Central memory CD8-positive, alpha-beta T cell (primary cell): ENCODE data around the gene ORAI2.
"Not testable (repeated sequence)": the region's sequence is repeated elsewhere in the genome, so short reads cannot be mapped to it uniquely, and the experiment has no call there.

ENCODE experiments used
- ATAC-seq: fragments of 150-1000 bp; cut with Tn5 transposase; replicated peaks from 2 replicates; pipeline ENCODE4 v1.10.0; 2022; ENCODE audit warnings: mild to moderate bottlenecking, moderate FRiP score, moderate number of reproducible peaks; ENCODE audit not compliant: poor library complexity, severe bottlenecking; ENCODE audit errors: extremely low read depth
- DNase-seq, 2 donors: peaks; one replicate each; pipeline ENCODE4 v3.0.0; 2021; ENCODE audit warnings: low spot score in 2 of 2
- H3K27ac Mint-ChIP-seq: one replicate; pipeline ENCODE4 v1.8.0; 2022; ENCODE audit warnings: low read depth, mild to moderate bottlenecking, moderate library complexity, mixed read lengths
- H3K27me3 Mint-ChIP-seq: one replicate; pipeline ENCODE4 v1.8.0; 2022; ENCODE audit warnings: mixed read lengths
- H3K36me3 Mint-ChIP-seq: one replicate; pipeline ENCODE4 v1.8.0; 2022; ENCODE audit warnings: mild to moderate bottlenecking, moderate library complexity, mixed read lengths; ENCODE audit not compliant: insufficient read depth
- H3K4me1 Mint-ChIP-seq: one replicate; pipeline ENCODE4 v1.8.0; 2022; ENCODE audit warnings: mixed read lengths
- H3K4me3 Mint-ChIP-seq: one replicate; pipeline ENCODE4 v1.8.0; 2022; ENCODE audit warnings: mild to moderate bottlenecking, moderate library complexity, mixed read lengths
- H3K9me3 Mint-ChIP-seq: one replicate; pipeline ENCODE4 v1.8.0; 2022; ENCODE audit warnings: mixed read lengths

The ORAI2 gene

GRCh38 chr7:102481962-102482361, 48.6 kb downstream of the ORAI2 start:
- H3K36me3 Mint-ChIP-seq, H3K27me3 Mint-ChIP-seq, H3K4me1 Mint-ChIP-seq, ATAC-seq, H3K4me3 Mint-ChIP-seq, H3K27ac Mint-ChIP-seq, H3K9me3 Mint-ChIP-seq: not testable (repeated sequence)
- peak in 1 of 2 donors; percentile 16 for DNase-seq

DNA sequence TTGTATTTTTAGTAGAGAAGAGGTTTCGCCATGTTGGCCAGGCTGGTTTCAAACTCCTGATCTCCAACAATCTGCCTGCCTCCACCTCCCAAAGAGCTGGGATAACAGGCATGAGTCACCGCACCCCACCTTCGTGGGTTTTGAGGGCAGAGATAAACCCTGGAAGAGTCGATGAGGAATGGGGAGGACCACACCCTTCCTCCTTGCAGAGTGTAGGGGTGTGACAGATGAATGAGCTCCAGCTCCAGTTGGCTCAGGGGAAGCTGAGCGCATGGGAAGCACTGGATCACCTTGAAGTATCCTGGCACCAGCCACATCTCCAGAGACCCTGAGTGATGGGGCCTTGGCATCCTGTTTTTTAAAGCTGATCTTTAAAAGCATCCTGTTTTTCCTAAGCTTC, 50.9 kb downstream of the ORAI2 start:
- H3K36me3 Mint-ChIP-seq, H3K4me1 Mint-ChIP-seq, H3K27me3 Mint-ChIP-seq, DNase-seq, H3K27ac Mint-ChIP-seq, H3K9me3 Mint-ChIP-seq, H3K4me3 Mint-ChIP-seq, ATAC-seq: not testable (repeated sequence)

DNA sequence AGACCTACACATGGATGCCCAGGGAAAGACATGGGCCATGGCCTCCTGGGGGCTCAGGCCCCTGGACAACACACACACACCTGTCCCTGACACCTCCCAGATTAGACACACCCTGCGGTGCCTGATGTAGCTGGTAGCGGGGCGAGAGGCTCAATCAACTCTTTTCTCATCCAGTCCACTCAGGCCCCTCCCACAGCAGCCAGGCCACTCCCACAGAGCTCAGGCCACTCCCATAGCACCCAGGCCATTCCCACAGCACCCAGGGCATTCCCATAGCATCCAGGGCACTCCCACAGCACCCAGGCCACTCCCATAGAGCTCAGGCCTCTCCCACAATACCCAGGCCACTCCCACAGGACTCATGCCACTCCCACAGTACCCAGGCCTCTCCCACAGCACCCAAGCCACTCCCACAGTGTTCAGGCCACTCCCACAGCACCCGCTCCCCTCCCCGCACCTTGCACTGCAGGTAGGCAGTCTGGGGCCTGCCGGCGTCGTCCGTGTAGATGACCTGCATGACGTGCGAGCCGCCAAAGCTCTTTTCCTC, 57.2 kb downstream of the ORAI2 start:
- H3K27ac Mint-ChIP-seq, H3K4me3 Mint-ChIP-seq, H3K4me1 Mint-ChIP-seq, H3K27me3 Mint-ChIP-seq, H3K9me3 Mint-ChIP-seq, H3K36me3 Mint-ChIP-seq: not testable (repeated sequence)
- DNase-seq (peak; percentile 46 to 49), ATAC-seq (peak; percentile 17)

DNA sequence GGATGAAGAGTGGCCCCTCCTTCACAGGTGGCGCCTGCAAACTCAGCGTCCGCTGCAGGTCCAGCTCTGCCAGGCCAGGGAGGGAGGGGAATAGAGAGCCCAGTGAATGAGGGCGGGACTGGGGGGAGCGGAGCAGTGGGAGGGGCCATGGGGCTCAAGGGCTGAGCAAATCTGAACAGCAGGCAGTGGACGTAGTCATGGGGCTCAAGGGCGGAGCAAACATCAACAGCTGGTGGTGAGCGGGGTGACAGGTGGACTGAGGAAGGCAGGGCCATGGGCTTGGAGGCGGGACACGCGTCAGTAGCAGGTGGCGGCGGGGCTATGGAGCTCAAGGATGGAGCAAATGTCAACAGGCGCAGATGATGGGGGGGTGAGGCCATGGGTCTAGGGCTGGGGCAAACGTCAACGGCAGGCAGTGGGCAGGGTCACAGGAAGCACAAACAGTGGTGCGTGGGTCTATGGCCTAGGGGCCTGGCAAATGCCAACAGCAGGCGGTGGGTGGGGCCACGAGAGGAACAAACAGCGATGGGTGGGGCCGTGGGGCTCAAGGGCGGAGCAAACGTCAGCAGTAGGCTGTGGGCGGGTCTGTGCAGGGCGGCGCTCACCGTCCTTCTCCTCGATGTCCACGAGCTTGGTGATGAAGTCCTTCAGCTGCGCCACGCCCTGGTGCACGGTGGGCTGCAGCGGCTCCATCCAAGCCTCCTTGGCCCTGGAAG, 60.0 kb downstream of the ORAI2 start:
- H3K4me1 Mint-ChIP-seq, DNase-seq: not testable (repeated sequence)

GRCh38 chr7:102494026-102494425, 60.7 kb downstream of the ORAI2 start:
- not testable (repeated sequence) for H3K36me3 Mint-ChIP-seq, H3K9me3 Mint-ChIP-seq, H3K27ac Mint-ChIP-seq, H3K4me3 Mint-ChIP-seq, H3K4me1 Mint-ChIP-seq, H3K27me3 Mint-ChIP-seq
- ATAC-seq (peak; percentile 4), DNase-seq (peak in 1 of 2 donors; percentile 29)

More for the DNA sequence above, 60.0 kb downstream of the ORAI2 start:
- H3K36me3 Mint-ChIP-seq, H3K4me3 Mint-ChIP-seq, H3K27ac Mint-ChIP-seq, H3K27me3 Mint-ChIP-seq, H3K9me3 Mint-ChIP-seq: not testable (repeated sequence)
- ATAC-seq, result peak; percentile 26

- H3K27me3 Mint-ChIP-seq, H3K9me3 Mint-ChIP-seq: not testable (repeated sequence)
- peak; percentile 80 for ATAC-seq
These were observed 61.2 kb downstream of the ORAI2 start for GRCh38 chr7:102494473-102495149.

GRCh38 chr7:102496861-102497260, 63.5 kb downstream of the ORAI2 start:
- DNase-seq, result peak in 1 of 2 donors; percentile 9
- H3K27me3 Mint-ChIP-seq, ATAC-seq, H3K9me3 Mint-ChIP-seq, H3K4me1 Mint-ChIP-seq, H3K4me3 Mint-ChIP-seq, H3K36me3 Mint-ChIP-seq, H3K27ac Mint-ChIP-seq: not testable (repeated sequence)

More at GRCh38 chr7:102494473-102495149, 61.2 kb downstream of the ORAI2 start:
- H3K27ac Mint-ChIP-seq, H3K36me3 Mint-ChIP-seq, H3K4me1 Mint-ChIP-seq, DNase-seq, H3K4me3 Mint-ChIP-seq: not testable (repeated sequence)

DNA sequence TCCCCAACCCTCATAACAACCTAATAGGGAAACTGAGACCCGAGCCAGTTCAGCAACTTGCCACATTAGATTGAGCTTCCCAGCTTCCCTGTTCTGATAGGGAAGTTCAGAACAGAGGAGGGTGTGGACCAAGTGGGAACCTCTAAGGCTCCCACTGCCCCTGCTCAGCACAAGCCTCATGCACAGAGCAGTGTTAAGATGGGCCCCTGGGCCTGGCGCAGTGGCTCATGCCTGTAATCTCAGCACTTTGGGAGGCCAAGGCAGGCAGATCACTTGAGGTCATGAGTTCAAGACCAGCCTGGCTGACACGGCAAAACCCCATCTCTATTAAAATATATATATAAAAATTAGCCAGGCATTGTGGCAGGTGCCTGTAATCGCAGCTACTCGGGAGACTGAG, 63.9 kb downstream of the ORAI2 start:
- H3K27me3 Mint-ChIP-seq, H3K9me3 Mint-ChIP-seq, ATAC-seq, H3K4me1 Mint-ChIP-seq, H3K4me3 Mint-ChIP-seq, H3K27ac Mint-ChIP-seq, H3K36me3 Mint-ChIP-seq: not testable (repeated sequence)
- DNase-seq, result peak in 1 of 2 donors; percentile 10

DNA sequence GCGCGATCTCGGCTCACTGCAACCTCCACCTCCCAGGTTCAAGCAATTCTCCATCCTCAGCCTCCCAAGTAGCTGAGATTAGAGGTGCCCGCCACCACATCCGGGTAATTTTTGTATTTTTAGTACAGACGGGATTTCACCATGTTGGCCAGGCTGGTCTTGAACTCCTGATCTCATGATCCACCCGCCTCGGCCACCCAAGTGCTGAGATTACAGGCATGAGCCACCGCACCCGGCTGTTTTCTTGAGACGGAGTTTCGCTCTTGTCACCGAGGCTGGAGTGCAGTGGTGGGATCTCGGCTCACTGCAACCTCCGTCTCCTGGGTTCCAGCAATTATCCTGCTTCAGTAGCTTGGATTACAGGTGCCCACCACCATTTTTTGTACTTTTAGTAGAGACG, 64.9 kb downstream of the ORAI2 start:
- H3K27ac Mint-ChIP-seq, H3K4me3 Mint-ChIP-seq, H3K27me3 Mint-ChIP-seq: not testable (repeated sequence)

GRCh38 chr7:102503141-102503540, 69.8 kb downstream of the ORAI2 start:
- not testable (repeated sequence) for H3K9me3 Mint-ChIP-seq, H3K36me3 Mint-ChIP-seq, H3K4me1 Mint-ChIP-seq, DNase-seq, H3K27ac Mint-ChIP-seq, H3K27me3 Mint-ChIP-seq, H3K4me3 Mint-ChIP-seq, ATAC-seq

More for the DNA sequence above, 64.9 kb downstream of the ORAI2 start:
- not testable (repeated sequence) for ATAC-seq, H3K36me3 Mint-ChIP-seq, H3K9me3 Mint-ChIP-seq, H3K4me1 Mint-ChIP-seq
- DNase-seq, result peak in 1 of 2 donors; percentile 9

- DNase-seq, H3K4me1 Mint-ChIP-seq, H3K27me3 Mint-ChIP-seq, H3K9me3 Mint-ChIP-seq, H3K4me3 Mint-ChIP-seq, ATAC-seq, H3K27ac Mint-ChIP-seq, H3K36me3 Mint-ChIP-seq: not testable (repeated sequence)
These were observed 72.2 kb downstream of the ORAI2 start for GRCh38 chr7:102505298-102506185.
